Measurements from ENCODE around the gene RBMXL2.

The RBMXL2 gene

GRCh38 chr11:7062534-7062933, 26.3 kb upstream of the RBMXL2 start:
- H4K20me1 ChIP-seq (ENCODE audit: insufficient read depth, low read length): no peaks in the 10 kb centered on the region
- no peaks in the 10 kb centered on the region for H3K36me3 ChIP-seq (ENCODE audit: insufficient read depth, low read length)
- no peaks in the 10 kb centered on the region for H3K9me2 ChIP-seq (ENCODE audit: low read depth, low read length)
- H3K27me3 ChIP-seq (ENCODE audit: insufficient read depth, low read length): no peaks in the 10 kb centered on the region
- no peaks in the 10 kb centered on the region for H3K4me1 ChIP-seq (ENCODE audit: insufficient read depth, low read length, severe bottlenecking)
- TF ChIP-seq CTCF (IDR thresholded peaks at IDR 0.05; ENCODE audit: low read length): no peak
- TF ChIP-seq EZH2 (IDR thresholded peaks at IDR 0.05; ENCODE audit: borderline replicate concordance, low read length): no peak
- H3K27ac ChIP-seq (ENCODE audit: low read depth, low read length, poor library complexity, severe bottlenecking): no peak overlapping the region
- no peak overlapping the region for H3K4me3 ChIP-seq (ENCODE audit: low read depth, low read length, poor library complexity, severe bottlenecking)
- no peak overlapping the region for H3K4me2 ChIP-seq (ENCODE audit: low read length)
- no peak overlapping the region for H3K9ac ChIP-seq (ENCODE audit: low read length)
- no peaks in the 10 kb centered on the region for H3K9me3 ChIP-seq (ENCODE audit: low read length)
- H3K79me2 ChIP-seq (ENCODE audit: insufficient read depth, low read length): no peaks in the 10 kb centered on the region
- no peak overlapping the region for H2AFZ ChIP-seq (ENCODE audit: low read length)
- H3F3A ChIP-seq (ENCODE audit: insufficient read depth, low read length): no peaks in the 10 kb centered on the region

- Histone ChIP-seq H3K27ac (ENCODE audit: low read depth, low read length, poor library complexity, severe bottlenecking) (no peak overlapping the region), H3K36me3 (ENCODE audit: insufficient read depth, low read length) (no peaks in the 10 kb centered on the region), H3K9ac (ENCODE audit: low read length) (no peak overlapping the region), H3K79me2 (ENCODE audit: insufficient read depth, low read length) (no peaks in the 10 kb centered on the region), H2AFZ (ENCODE audit: low read length) (no peak overlapping the region), H3K9me2 (ENCODE audit: low read depth, low read length) (no peaks in the 10 kb centered on the region), H3K27me3 (ENCODE audit: insufficient read depth, low read length) (no peaks in the 10 kb centered on the region), H3F3A (ENCODE audit: insufficient read depth, low read length) (no peaks in the 10 kb centered on the region), H3K9me3 (ENCODE audit: low read length) (no peaks in the 10 kb centered on the region), H4K20me1 (ENCODE audit: insufficient read depth, low read length) (no peaks in the 10 kb centered on the region), H3K4me1 (ENCODE audit: insufficient read depth, low read length, severe bottlenecking) (no peaks in the 10 kb centered on the region), H3K4me2 (ENCODE audit: low read length) (no peak overlapping the region), H3K4me3 (ENCODE audit: low read depth, low read length, poor library complexity, severe bottlenecking) (no peak overlapping the region)
- TF ChIP-seq CTCF (IDR thresholded peaks at IDR 0.05; ENCODE audit: low read length) (no peak), EZH2 (IDR thresholded peaks at IDR 0.05; ENCODE audit: borderline replicate concordance, low read length) (no peak)
Observed at GRCh38 chr11:7072401-7073028, 16.3 kb upstream of the RBMXL2 start.

- Histone ChIP-seq H3K9me3 (ENCODE audit: low read length) (no peaks in the 10 kb centered on the region), H3K4me2 (ENCODE audit: low read length) (no peak overlapping the region), H2AFZ (ENCODE audit: low read length) (no peak overlapping the region), H4K20me1 (ENCODE audit: insufficient read depth, low read length) (no peaks in the 10 kb centered on the region), H3K9me2 (ENCODE audit: low read depth, low read length) (no peaks in the 10 kb centered on the region), H3K4me3 (ENCODE audit: low read depth, low read length, poor library complexity, severe bottlenecking) (no peak overlapping the region), H3K27ac (ENCODE audit: low read depth, low read length, poor library complexity, severe bottlenecking) (no peak overlapping the region), H3K9ac (ENCODE audit: low read length) (no peak overlapping the region), H3K36me3 (ENCODE audit: insufficient read depth, low read length) (no peaks in the 10 kb centered on the region), H3K4me1 (ENCODE audit: insufficient read depth, low read length, severe bottlenecking) (no peaks in the 10 kb centered on the region), H3K79me2 (ENCODE audit: insufficient read depth, low read length) (no peaks in the 10 kb centered on the region), H3K27me3 (ENCODE audit: insufficient read depth, low read length) (no peaks in the 10 kb centered on the region), H3F3A (ENCODE audit: insufficient read depth, low read length) (no peaks in the 10 kb centered on the region)
- TF ChIP-seq EZH2 (IDR thresholded peaks at IDR 0.05; ENCODE audit: borderline replicate concordance, low read length): no peak
- no peak for TF ChIP-seq CTCF (IDR thresholded peaks at IDR 0.05; ENCODE audit: low read length)
Observed at GRCh38 chr11:7077101-7077500, 11.7 kb upstream of the RBMXL2 start.
